Fibroblast of upper back skin (primary cell): ENCODE measurements around the gene ANP32E.
"Not testable (repeated sequence)": the region's sequence is repeated elsewhere in the genome, so short reads cannot be mapped to it uniquely, and the experiment has no call there.

Experiments
- DNase-seq: peaks from one replicate; pipeline ENCODE4 v3.0.0-alpha.2; 2013

The ANP32E gene

GRCh38 chr1:150256554-150257341 lies 20.8 kb upstream of the ANP32E start:
- DNase-seq, result peak; percentile 71

DNA sequence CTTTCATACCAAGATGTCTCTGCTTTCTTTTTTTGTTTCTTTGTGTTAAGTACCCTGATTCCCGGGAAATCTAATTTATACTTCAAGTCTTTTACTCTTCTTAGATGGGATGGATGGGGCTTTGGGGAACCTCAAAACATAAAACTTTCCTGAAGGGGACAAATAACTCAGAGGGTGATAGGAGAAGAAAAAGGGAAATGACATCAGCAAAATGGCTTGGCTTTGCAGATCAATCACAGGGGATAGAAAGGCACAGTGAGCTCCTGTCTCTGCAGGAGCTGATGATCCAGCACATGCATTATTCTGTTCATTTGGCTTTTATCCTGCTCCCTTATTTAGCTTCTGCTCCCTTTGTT lies 20.3 kb upstream of the ANP32E start:
- no peak for DNase-seq

GRCh38 chr1:150249936-150250335 lies 14.0 kb upstream of the ANP32E start:
- no peak for DNase-seq

GRCh38 chr1:150243003-150243402 lies 7.1 kb upstream of the ANP32E start:
- DNase-seq, result no peak

GRCh38 chr1:150237746-150238145 lies 1.8 kb upstream of the ANP32E start:
- DNase-seq, result no peak

GRCh38 chr1:150237176-150237575 lies 1.3 kb upstream of the ANP32E start:
- DNase-seq, result not testable (repeated sequence)

DNA sequence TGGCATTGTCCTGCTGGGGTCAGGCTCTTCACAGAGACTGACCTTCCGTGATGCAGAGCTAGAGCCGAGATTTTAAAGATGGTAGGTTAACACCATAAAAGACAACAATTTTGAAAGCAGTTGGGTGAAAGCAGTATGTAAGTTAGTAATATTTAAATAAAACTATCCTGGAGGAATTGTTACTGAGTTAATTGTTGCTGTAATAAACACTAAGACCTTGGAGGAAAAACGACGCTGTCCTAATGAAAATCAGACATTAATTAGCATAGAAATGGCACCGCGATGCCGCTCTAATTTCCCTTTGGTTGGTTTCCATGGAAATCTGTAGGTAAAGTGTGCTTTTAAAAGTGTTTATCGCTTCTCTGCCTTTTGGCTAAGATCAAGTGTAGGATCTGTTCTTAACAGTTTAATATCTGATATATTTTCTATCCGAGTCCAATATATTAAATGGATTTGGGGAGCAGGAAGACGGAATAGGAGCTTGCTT lies 745 bp upstream of the ANP32E start:
- DNase-seq, result no peak

DNA sequence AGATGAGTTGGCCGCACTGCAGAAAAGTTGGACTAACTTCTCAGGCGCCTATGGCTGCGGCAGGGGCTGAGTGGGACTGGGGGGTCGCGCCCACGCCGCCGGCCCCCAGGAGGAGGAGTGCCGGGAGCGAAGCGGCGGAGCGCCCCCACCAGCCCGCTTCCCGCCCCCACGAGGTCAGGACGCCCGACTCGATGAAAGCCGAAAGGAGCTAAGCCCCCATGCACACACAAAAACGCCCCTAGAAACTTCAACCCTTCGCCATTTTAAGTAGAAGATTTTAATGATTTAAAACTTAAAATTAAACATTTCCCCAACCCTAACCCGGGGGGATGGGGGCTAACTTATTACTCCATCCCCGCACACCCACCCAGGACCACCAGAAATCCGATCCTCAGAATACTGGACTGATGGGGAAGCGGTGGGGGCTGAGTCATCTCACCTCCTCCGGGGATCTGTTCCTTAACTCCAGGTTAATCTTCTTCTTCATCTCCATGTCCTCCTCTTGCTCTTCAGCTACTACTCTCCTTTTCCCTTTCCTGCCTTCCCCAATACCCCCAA lies 539 bp downstream of the ANP32E start:
- no peak for DNase-seq

DNA sequence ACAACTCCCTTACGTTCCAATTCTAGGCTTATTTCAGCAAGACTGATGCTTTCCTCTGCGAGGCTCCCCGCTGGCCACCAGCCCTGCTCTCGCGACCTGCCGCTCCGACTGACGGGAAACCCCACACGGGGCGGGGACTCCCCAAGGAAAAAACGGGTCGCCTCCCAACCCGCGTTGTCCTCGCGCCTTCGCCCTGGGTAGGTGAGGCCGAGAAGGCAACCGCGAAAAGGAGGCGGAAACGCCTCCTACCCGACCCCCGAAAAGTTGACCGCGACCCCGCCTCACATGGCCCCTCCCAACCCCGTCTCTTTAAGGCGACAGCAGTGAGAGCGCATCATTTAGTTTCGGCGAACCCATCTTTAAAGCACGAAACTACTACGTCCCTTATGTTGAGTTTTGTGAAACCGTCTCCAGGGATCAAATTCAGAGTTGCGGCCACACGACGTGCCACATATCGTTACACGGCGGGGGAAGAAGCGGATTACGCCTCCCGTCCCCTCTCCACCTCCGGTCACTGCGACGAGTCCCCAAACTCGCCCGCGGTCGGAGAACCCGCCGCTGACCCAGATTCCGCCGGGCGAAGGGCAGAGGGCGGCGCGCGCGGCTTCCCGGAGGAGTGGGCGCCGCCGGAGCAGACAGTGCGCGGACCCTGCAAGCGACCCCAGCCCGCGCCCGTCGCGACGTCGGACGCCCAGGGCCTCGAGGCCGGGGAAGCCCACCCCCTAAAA lies 1.2 kb downstream of the ANP32E start:
- peak; percentile 66 for DNase-seq

- DNase-seq, result no peak
Measured at GRCh38 chr1:150234309-150234565, 1.7 kb downstream of the ANP32E start.

GRCh38 chr1:150233359-150234308 lies 2.3 kb downstream of the ANP32E start:
- no peak for DNase-seq

GRCh38 chr1:150232921-150233320 lies 3.0 kb downstream of the ANP32E start:
- not testable (repeated sequence) for DNase-seq

GRCh38 chr1:150228246-150228645 lies 7.7 kb downstream of the ANP32E start:
- not testable (repeated sequence) for DNase-seq

- DNase-seq, result no peak
Measured at GRCh38 chr1:150227228-150227627, 8.7 kb downstream of the ANP32E start.

DNA sequence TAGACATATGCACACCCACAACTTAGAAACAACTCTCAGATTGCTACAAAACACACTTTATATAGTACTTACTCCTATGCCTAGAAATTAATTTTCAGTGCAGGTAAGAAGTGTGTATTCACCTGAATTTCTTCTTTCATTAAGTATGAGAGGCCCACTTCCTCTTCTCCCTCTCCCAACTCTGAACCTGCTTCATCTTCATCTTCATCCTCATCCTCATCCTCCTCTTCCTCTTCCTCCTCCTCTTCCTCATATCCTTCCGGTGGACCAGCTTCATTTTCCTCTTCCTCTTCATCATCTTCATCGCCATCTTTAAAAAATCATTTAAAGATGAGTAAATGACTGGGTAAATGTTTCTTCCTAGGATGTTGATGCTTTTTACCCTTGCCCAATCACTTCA lies 9.4 kb downstream of the ANP32E start:
- DNase-seq, result no peak

DNA sequence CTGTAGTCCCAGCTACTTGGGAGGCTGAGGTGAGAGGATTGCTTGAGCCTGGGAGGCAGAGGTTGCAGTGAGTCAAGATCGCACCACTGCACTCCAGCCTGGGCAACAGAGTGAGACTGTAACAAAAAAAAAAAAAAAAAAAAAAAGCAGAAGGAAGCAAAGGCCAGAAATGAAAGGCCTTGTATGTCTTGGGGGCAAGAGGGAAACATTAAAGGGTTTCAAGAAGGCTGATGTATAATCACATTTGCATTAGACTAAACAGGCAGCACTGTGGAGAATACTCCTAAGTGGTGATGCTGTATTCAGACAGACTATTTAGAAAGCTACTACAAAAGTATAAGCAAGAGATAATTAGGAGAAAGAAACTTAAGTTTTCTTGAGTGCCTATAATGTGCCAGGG lies 10.4 kb downstream of the ANP32E start:
- no peak for DNase-seq

DNA sequence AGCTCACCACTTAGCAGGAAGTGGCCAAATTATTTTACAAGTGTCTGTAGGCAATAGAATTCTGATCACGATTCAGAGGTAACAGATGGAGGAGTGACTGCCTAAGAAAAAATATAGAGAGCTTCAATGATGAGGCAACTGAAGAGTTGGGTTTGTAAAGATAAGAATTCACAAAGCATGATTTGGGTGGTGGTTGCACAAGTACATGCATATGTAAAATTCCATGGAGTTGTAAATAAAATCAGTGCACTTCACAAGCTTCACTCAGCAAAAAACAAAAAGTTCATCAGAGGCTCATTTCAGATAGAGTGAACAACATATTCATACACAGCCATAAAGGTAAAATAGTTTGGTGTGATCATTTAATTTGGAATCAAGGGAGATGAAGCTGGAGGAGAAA lies 10.9 kb downstream of the ANP32E start:
- DNase-seq, result no peak

DNA sequence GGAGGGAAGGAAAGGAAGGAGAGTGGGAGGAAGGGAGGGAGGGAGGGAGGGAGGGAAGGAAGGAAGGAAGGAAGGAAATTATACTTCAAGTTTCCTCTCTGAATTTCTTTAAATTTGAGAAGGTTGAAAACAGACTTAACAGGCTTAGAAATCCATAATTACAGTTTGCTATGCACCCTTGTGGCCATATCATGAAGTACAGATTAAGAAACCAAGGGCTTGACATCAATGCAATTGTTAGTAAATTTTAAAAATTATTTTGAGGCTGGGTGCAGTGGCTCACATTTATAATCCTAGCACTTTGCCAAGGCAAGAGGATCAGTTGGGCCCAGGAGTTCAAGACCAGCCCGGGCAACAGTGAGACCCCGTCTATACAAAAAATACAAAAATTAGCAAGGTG lies 14.4 kb downstream of the ANP32E start:
- DNase-seq, result peak; percentile 41

GRCh38 chr1:150215855-150216254 lies 20.1 kb downstream of the ANP32E start:
- DNase-seq, result not testable (repeated sequence)

- DNase-seq, result not testable (repeated sequence)
Measured at GRCh38 chr1:150214099-150214756, 21.7 kb downstream of the ANP32E start.

DNA sequence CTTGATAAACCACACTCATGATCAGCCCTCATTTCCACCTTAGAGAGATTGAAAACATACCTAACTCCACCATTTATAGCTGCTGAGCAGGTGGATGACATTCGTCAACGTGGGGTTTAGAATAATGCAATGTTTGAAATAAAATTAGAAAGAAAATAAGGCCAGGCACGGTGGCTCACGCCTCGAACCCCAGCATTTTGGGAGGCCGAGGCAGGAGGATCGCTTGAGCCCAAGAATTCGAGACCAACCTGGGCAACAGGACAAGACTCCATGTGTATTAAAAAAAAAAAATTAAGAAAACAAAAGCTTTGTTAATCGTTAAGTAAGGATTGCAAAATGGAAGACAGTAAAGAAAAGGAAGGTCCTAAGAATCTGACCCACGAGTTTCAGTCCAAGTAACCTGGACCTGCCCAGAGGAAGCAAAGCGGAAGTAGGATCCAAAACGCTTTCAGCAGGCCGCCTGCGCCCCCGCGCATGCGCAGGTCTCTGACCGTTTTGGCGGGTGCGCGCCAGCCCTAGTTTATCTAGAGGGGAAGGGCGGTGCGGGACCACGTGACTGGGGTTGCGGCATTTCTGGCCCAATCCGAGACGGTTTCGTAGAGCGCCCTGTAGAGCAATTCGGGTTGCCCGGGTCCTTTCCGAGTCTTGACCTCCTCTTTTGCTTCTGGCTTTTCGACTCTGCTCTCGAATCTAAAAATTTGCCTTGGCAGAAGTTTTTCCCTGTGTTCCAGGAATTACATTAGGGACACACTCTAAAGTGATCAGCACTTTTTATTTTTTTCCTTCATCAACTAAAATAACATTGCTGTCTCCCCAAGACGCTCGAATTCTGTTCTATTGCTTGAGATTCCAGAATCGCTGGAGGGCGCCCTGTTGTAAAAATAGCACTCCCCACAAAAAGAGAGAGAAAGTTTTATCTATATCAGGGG lies 22.5 kb downstream of the ANP32E start:
- peak; percentile 94 for DNase-seq
